GM19099 (cell line): Measurements from ENCODE around the gene CDKAL1.

Source experiments
- POLR2A ChIP-seq: IDR thresholded peaks from 3 replicates; pipeline ENCODE4 v1.6.1; 2011; ENCODE audit warnings: low read depth; ENCODE audit not compliant: insufficient read length; ENCODE audit errors: extremely low read depth

Gene CDKAL1

GRCh38 chr6:20575704-20576451 lies 41.6 kb downstream of the CDKAL1 start:
- no peak for TF ChIP-seq POLR2A

GRCh38 chr6:20577173-20577688 lies 43.0 kb downstream of the CDKAL1 start:
- no peak for TF ChIP-seq POLR2A

- no peak for TF ChIP-seq POLR2A
Measured at GRCh38 chr6:20581070-20581469, 46.8 kb downstream of the CDKAL1 start.

- no peak for TF ChIP-seq POLR2A
Measured at GRCh38 chr6:20582586-20583443, 48.6 kb downstream of the CDKAL1 start.

GRCh38 chr6:20583444-20583800 lies 49.2 kb downstream of the CDKAL1 start:
- TF ChIP-seq POLR2A = no peak

GRCh38 chr6:20584100-20584731 lies 50.0 kb downstream of the CDKAL1 start:
- TF ChIP-seq POLR2A = no peak

- TF ChIP-seq POLR2A = no peak
Measured at GRCh38 chr6:20589266-20589665, 55.0 kb downstream of the CDKAL1 start.

GRCh38 chr6:20599302-20600051 lies 65.2 kb downstream of the CDKAL1 start:
- TF ChIP-seq POLR2A = no peak

- TF ChIP-seq POLR2A = no peak
Measured at GRCh38 chr6:20600831-20601230, 66.6 kb downstream of the CDKAL1 start.

- no peak for TF ChIP-seq POLR2A
Measured at GRCh38 chr6:20604159-20604558, 69.9 kb downstream of the CDKAL1 start.

GRCh38 chr6:20605061-20605460 lies 70.8 kb downstream of the CDKAL1 start:
- no peak for TF ChIP-seq POLR2A

GRCh38 chr6:20605581-20605980 lies 71.3 kb downstream of the CDKAL1 start:
- no peak for TF ChIP-seq POLR2A

- TF ChIP-seq POLR2A = no peak
Measured at GRCh38 chr6:20606831-20607230, 72.6 kb downstream of the CDKAL1 start.

- TF ChIP-seq POLR2A = no peak
Measured at GRCh38 chr6:20608356-20608755, 74.1 kb downstream of the CDKAL1 start.

GRCh38 chr6:20608905-20609304 lies 74.6 kb downstream of the CDKAL1 start:
- TF ChIP-seq POLR2A = no peak
